ENCODE data around the gene SFXN2.
"Not testable (repeated sequence)": the region's sequence is repeated elsewhere in the genome, so short reads cannot be mapped to it uniquely, and the experiment has no call there.

The SFXN2 gene

GRCh38 chr10:102681696-102682095 is 32.7 kb upstream of the SFXN2 start:
- no peak for DNase-seq

- no peak for DNase-seq
Observed at GRCh38 chr10:102682416-102682815, 32.0 kb upstream of the SFXN2 start.

- DNase-seq, result no peak
Observed at GRCh38 chr10:102682981-102683380, 31.5 kb upstream of the SFXN2 start.

GRCh38 chr10:102683736-102684135 is 30.7 kb upstream of the SFXN2 start:
- no peak for DNase-seq

GRCh38 chr10:102691285-102692066 is 23.0 kb upstream of the SFXN2 start:
- no peak for DNase-seq

GRCh38 chr10:102695401-102695800 is 19.0 kb upstream of the SFXN2 start:
- DNase-seq, result not testable (repeated sequence)

GRCh38 chr10:102696736-102697135 is 17.7 kb upstream of the SFXN2 start:
- no peak for DNase-seq

GRCh38 chr10:102698894-102699293 is 15.5 kb upstream of the SFXN2 start:
- DNase-seq, result no peak

GRCh38 chr10:102701272-102701671 is 13.2 kb upstream of the SFXN2 start:
- no peak for DNase-seq

- no peak for DNase-seq
Observed at GRCh38 chr10:102701796-102702195, 12.6 kb upstream of the SFXN2 start.

GRCh38 chr10:102702742-102703141 is 11.7 kb upstream of the SFXN2 start:
- no peak for DNase-seq

GRCh38 chr10:102704915-102705314 is 9.5 kb upstream of the SFXN2 start:
- DNase-seq, result peak; percentile 83

GRCh38 chr10:102705531-102705930 is 8.9 kb upstream of the SFXN2 start:
- no peak for DNase-seq

- DNase-seq, result peak; percentile 69
Observed at GRCh38 chr10:102710609-102711008, 3.8 kb upstream of the SFXN2 start.

- no peak for DNase-seq
Observed at GRCh38 chr10:102712089-102712488, 2.3 kb upstream of the SFXN2 start.

- DNase-seq, result no peak
Observed at GRCh38 chr10:102712843-102713538, 1.4 kb upstream of the SFXN2 start.

GRCh38 chr10:102713539-102713813 is 960 bp upstream of the SFXN2 start:
- DNase-seq, result no peak

GRCh38 chr10:102713814-102714620 is 419 bp upstream of the SFXN2 start, which contains the start of gene ARL3:
Gene ARL3, minus strand, starts transcription at chr10:102714397. Its CDS starts 122 bp downstream, at chr10:102714275.
- DNase-seq, result peak; percentile 99

- no peak for DNase-seq
Observed at GRCh38 chr10:102715880-102716279, 1.4 kb downstream of the SFXN2 start.

GRCh38 chr10:102716900-102717565 is 2.6 kb downstream of the SFXN2 start:
- DNase-seq, result not testable (repeated sequence)

GRCh38 chr10:102718220-102718619 is 3.8 kb downstream of the SFXN2 start:
- peak; percentile 51 for DNase-seq

GRCh38 chr10:102720337-102720736 is 5.9 kb downstream of the SFXN2 start:
- DNase-seq, result no peak

- no peak for DNase-seq
Observed at GRCh38 chr10:102720775-102721301, 6.4 kb downstream of the SFXN2 start.
